Germinal center (tissue), 1 donor: ENCODE measurements around the gene ATRX.
"Not testable (repeated sequence)": the region's sequence is repeated elsewhere in the genome, so short reads cannot be mapped to it uniquely, and the experiment has no call there.

Experiments used
- DNase-seq: peaks from one replicate; pipeline ENCODE4 v3.0.0; 2012; ENCODE audit warnings: mixed read lengths, low spot score

The ATRX gene

GRCh38 chrX:77731821-77732419 lies 54.1 kb downstream of the ATRX start:
- no peak for DNase-seq

DNA sequence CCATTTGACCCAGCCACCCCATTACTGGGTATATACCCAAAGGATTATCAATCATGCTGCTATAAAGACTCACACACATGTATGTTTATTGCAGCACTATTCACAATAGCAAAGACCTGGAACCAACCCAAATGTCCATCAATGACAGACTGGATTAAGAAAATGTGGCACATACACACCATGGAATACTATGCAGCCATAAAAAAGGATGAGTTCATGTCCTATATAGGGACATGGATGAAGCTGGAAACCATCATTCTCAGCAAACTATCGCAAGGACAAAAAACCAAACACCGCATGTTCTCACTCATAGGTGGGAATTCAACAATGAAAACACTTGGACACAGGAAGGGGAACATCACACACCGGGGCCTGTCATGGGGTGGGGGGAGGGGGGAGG lies 59.9 kb downstream of the ATRX start:
- not testable (repeated sequence) for DNase-seq

- DNase-seq, result no peak
These were observed 62.3 kb downstream of the ATRX start for GRCh38 chrX:77723681-77724080.

DNA sequence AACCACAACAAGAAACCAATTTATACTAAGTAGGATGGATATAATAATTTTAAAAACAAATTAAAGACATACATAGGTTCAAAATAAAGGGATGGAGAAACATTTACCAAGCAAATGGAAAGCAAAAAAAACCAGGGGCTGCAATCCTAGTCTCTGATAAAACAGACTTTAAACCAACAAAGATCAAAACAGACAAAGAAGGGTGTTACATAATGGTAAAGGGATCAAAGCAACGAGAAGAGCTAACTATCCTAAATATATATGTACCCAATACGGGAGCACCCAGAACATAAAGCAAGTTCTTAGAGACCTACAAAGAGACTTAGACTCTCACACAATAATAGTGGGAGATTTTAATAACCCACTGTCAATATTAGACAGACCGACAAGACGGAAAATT lies 66.6 kb downstream of the ATRX start:
- no peak for DNase-seq

- no peak for DNase-seq
These were observed 81.1 kb downstream of the ATRX start for GRCh38 chrX:77704881-77705280.

- no peak for DNase-seq
These were observed 87.8 kb downstream of the ATRX start for GRCh38 chrX:77698242-77698641.

GRCh38 chrX:77694491-77694890 lies 91.5 kb downstream of the ATRX start:
- no peak for DNase-seq

DNA sequence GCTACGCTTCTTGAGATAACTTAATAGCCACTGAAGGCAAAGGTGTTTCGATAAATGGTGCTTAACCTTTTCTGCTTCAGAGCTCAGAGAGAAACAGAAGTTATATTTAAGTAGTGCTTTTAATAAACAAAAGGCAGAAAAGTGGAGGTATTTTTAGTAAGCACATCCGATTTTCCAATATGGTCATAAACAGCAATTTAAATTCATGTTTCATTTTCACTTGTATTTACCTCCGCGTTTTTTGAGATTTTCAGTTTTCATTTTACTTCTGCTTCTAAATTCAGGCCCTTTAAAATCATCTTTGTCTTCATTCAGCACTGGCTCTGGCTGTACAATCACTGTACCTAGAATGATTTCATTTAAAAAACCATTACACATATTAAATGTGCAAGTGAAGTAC lies 92.4 kb downstream of the ATRX start:
- DNase-seq, result no peak

DNA sequence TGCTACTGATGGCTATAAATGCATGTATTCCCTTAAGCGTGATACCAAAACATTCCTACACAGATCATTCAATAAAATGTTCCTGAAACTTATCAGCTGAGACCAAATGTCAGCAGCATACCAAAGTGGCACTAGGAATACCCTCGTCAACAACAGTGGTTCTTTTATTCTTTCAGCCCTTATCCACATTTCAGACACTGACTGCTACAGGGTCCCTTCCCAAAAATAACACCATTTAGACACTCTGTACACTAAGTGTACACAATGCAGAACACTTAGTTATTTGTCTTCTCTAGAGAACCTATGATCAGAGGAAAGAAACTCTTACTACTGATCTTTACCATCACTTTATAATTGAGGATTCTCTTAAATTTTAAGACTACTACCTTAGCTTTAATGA lies 94.1 kb downstream of the ATRX start:
- no peak for DNase-seq

GRCh38 chrX:77689376-77689775 lies 96.6 kb downstream of the ATRX start:
- no peak for DNase-seq

DNA sequence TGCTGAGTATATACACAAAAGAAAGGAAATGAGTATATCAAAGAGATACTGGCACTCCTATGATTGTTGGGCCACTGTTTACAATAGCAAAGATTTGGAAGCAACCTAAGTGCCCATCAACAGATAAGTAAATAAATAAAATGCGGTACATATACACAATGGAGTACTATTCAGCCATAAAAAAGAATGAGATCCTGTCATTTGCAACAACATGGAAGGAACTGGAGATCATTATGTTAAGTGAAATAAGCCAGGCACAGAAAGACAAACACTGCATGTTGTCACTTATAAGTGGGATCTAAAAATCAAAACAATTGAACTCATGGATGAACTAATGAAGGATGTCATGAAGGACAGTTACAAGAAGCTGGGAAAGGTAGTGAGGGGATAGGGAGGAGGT lies 100.3 kb downstream of the ATRX start:
- not testable (repeated sequence) for DNase-seq

GRCh38 chrX:77679144-77679543 lies 106.9 kb downstream of the ATRX start:
- DNase-seq, result no peak

DNA sequence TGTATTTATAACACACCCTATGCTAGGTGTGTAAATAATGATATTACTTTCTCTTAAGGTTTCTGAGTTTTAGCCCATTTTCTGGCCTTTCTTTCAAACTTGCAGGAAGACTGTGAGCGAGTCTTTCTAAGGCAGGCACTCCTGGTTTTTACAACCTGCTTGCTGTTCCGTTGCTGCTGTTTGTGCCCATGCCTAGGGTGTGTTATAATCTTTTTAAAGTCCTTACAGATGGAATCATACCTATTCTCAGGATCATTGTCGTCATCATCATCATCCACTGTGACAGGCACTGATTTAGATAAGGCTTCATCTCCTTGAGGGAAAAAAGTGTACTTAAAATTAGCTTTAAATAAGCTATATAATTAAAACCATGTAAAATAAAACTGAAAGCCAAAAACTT lies 110.0 kb downstream of the ATRX start:
- DNase-seq, result no peak

- DNase-seq, result no peak
These were observed 117.4 kb downstream of the ATRX start for GRCh38 chrX:77668391-77669237.

DNA sequence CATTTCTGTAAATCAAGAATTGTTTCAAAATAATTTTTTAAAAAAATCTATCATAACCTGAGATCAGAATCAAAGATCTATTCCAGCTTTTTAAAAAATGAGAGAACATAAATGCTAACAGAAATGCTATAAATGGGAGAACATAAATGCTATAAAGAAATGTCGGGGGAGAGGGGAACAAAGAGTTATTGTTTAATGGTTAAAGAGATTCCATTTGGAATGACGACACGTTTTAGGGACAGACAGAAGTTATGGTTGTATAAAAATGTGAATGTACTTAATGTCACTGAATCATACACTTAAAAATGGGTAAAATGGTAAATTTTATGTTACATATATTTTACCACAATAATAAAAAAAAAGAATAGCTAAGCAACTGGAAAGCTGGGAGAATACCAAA lies 127.1 kb downstream of the ATRX start:
- DNase-seq, result no peak

- no peak for DNase-seq
These were observed 133.9 kb downstream of the ATRX start for GRCh38 chrX:77652095-77652494.

DNA sequence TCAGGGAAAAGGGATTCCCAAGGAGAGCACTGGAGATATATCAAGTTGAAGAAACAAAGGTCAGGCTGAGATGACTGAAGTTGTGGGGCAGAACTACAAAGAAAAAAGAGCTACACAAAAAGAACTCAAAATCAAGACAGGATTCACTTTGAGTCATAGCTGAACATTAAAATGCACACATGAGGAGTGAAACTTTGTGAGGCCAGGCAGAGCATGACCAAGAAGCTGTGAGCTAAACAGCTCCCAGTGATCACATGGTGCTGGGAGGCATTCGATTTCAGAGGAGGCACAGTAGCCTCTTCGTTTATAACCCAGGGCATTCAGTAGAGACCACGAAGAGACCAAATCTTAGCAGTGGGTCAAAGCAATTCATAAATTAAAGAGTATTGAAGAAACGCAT lies 145.3 kb downstream of the ATRX start:
- no peak for DNase-seq

DNA sequence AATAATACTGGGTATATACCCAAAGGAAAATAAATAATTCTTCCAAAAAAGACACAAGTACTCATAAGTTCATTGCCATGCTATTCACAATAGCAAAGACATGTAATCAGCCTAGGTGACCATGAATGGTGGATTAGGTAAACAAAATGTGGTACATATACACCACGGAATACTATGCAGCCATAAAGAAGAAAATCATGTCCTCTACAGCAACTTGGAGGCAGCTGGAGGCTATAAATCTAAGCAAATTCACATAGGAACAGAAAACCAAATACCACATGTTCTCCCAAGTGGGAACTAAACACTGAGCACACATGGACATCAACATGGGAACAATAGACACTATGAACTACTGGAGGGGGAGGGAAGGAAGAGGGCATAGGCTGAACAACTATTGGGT lies 146.2 kb downstream of the ATRX start:
- DNase-seq, result no peak

- DNase-seq, result no peak
These were observed 147.6 kb downstream of the ATRX start for GRCh38 chrX:77638397-77638796.

- DNase-seq, result no peak
These were observed 150.6 kb downstream of the ATRX start for GRCh38 chrX:77635373-77635772.

DNA sequence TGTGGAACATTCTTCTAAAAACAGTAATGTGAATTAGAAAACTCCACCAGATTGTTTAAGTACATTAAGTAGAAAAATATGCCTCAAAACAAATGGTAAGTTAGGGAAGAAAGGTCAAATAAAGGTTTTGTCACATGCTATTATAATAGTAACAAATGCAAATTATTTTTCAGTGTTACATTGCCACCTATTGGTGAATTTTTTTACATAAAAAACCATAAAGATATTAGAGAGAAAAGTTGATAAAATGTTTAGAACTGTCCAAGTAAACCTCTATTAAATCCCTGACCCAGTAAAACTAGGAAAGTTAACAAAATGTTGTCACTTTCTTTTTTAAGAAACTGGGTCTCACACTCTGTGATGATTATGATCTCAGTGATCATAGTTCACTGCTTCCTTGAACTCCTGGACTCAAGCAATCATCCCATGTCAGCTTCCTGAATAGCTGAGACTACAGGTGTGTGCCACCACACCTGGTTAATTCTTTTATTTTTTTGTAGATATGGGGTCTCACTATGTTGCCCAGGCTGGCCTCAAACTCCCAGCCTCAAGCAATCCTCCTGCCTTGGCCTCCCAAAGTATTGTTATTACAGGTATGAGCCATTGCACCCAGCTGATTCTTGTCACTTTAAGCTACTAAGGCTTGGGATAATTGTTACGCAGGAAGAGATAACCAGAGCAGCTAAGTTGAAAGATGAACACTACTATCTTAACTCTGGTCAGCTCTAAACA lies 157.6 kb downstream of the ATRX start:
- no peak for DNase-seq

- DNase-seq, result no peak
These were observed 163.3 kb downstream of the ATRX start for GRCh38 chrX:77622672-77623071.

- DNase-seq, result no peak
These were observed 163.8 kb downstream of the ATRX start for GRCh38 chrX:77622233-77622632.
